Natural killer cell (primary cell): ENCODE measurements around the gene ATG3. TPM values are rescaled to one million over a fixed set of nuclear protein-coding genes. Genes with fewer than 3 reads are reported as not detected.

Source experiments
- ATAC-seq, 3 donors: fragments of 150-1000 bp in 2 of 3; fragments of 200-7000 bp in 1 of 3; cut with Tn5 transposase; 1 replicate in 1 of 3; 2 replicates in 2 of 3; pipeline ENCODE4 v1.10.0; 2021; ENCODE audit warnings: mild to moderate bottlenecking in 2 of 3, moderate library complexity in 2 of 3
- DNase-seq, 2 donors: peaks; one replicate each; pipeline versions ENCODE4 v3.0.0 to v3.0.0-alpha.2; 2013 to 2021; ENCODE audit warnings: mixed read lengths in 1 of 2
- H3K27ac ChIP-seq: one replicate; pipeline ENCODE4 v1.5.1; 2013; ENCODE audit warnings: mild to moderate bottlenecking, low read length
- H3K27me3 ChIP-seq: one replicate; pipeline ENCODE4 v1.6.1; 2013; ENCODE audit warnings: low read length; ENCODE audit not compliant: control insufficient read depth, insufficient read depth
- H3K36me3 ChIP-seq: one replicate; pipeline ENCODE4 v1.6.1; 2013; ENCODE audit warnings: low read length; ENCODE audit not compliant: control insufficient read depth, insufficient read depth
- H3K4me1 ChIP-seq: one replicate; pipeline ENCODE4 v1.6.1; 2013; ENCODE audit warnings: low read length; ENCODE audit not compliant: control insufficient read depth, insufficient read depth
- H3K4me3 ChIP-seq: one replicate; pipeline ENCODE4 v1.5.1; 2013; ENCODE audit warnings: low read length
- H3K9me3 ChIP-seq: one replicate; pipeline ENCODE4 v1.6.1; 2013; ENCODE audit warnings: low read length; ENCODE audit not compliant: control insufficient read depth, insufficient read depth
- H3K27ac Mint-ChIP-seq, 2 donors: one replicate each; pipeline ENCODE4 v1.8.0; 2022; ENCODE audit warnings: mild to moderate bottlenecking in 2 of 2, mixed read lengths in 2 of 2, moderate library complexity in 1 of 2
- H3K27me3 Mint-ChIP-seq, 2 donors: one replicate each; pipeline ENCODE4 v1.8.0; 2022; ENCODE audit warnings: low read depth in 2 of 2, mixed read lengths in 2 of 2
- H3K36me3 Mint-ChIP-seq: one replicate; pipeline ENCODE4 v1.8.0; 2022; ENCODE audit warnings: mixed read lengths
- H3K4me1 Mint-ChIP-seq, 2 donors: one replicate each; pipeline ENCODE4 v1.8.0; 2022; ENCODE audit warnings: mixed read lengths in 2 of 2
- H3K4me3 Mint-ChIP-seq: one replicate; pipeline ENCODE4 v1.8.0; 2022; ENCODE audit warnings: mild to moderate bottlenecking, moderate library complexity, mixed read lengths
- H3K9me3 Mint-ChIP-seq, 2 donors: one replicate each; pipeline ENCODE4 v1.8.0; 2022; ENCODE audit warnings: mixed read lengths in 2 of 2
- CTCF ChIP-seq: fragments of 200-600 bp; IDR thresholded peaks from one replicate; pipeline ENCODE4 v1.8.0; 2022; ENCODE audit warnings: antibody characterized with exemption
- WGBS: methylation state at CpG from one replicate; pipeline ENCODE4 v1.1.7; 2013; ENCODE audit warnings: missing lambda C conversion rate; ENCODE audit not compliant: insufficient coverage; 5-methylcytosine and 5-hydroxymethylcytosine counted together
- intact Hi-C: fragments of 100-400 bp; cut with micrococcal nuclease; formaldehyde crosslinking; loops from one replicate; pipeline ENCODE4 v1.14.2; 2022
- total RNA-seq, 4 donors: library from RNA; stranded (reverse); fragments of 120-200 nt in 1 of 4; gene quantifications; one replicate each; pipeline versions ENCODE4 v1.2.3 to v1.2.4, GENCODE V29; 2013 to 2022

ATG3 gene
- total RNA-seq, 3 donors from 2014 or later (not counting 1 experiment from before 2014, with no cell fraction given) = 49.4 to 53.6 (median 52.0) TPM

GRCh38 chr3:112587336-112587735 lies 25.6 kb upstream of the ATG3 start:
- Mint-ChIP-seq H3K4me3 (no peak overlapping the region), H3K4me1 (peaks cover 3 to 14% of the 10 kb centered on the region in 2 donors), H3K9me3 (no peaks in the 10 kb centered on the region), H3K36me3 (peaks cover 43% of the 10 kb centered on the region), H3K27ac (no peak overlapping the region), H3K27me3 (no peaks in the 10 kb centered on the region)
- Histone ChIP-seq H3K36me3 (peaks cover 43% of the 10 kb centered on the region), H3K27ac (no peak overlapping the region), H3K4me1 (no peaks in the 10 kb centered on the region), H3K4me3 (no peak overlapping the region), H3K9me3 (no peaks in the 10 kb centered on the region), H3K27me3 (no peaks in the 10 kb centered on the region)
- ATAC-seq (no peak), DNase-seq (no peak)
- intact Hi-C loops = no loop called here
- TF ChIP-seq CTCF = no peak
- WGBS = no CpG with 5 or more reads among the region's 1 CpG

DNA sequence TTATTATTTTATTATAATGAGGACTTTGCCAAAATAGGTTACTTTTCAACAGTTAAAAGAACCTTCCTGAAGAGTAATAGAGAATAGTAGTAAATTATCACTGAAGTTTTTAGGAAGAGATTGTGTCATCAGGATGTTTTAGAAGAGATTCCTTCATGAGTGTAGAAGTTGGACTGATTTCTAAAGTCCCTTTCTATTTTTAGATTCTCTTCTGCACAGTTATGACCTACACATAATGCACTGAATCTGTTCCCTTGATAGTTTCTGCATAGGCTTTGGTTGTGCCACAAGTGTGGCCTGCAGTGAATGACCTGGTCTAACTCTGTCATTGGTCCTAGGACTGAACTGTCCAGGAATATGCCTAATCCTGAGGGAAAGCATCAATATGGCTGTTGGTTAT lies 24.0 kb upstream of the ATG3 start:
- ATAC-seq (no peak), DNase-seq (no peak)
- Histone ChIP-seq H3K4me1 (no peaks in the 10 kb centered on the region), H3K27ac (no peak overlapping the region), H3K36me3 (peaks cover 55% of the 10 kb centered on the region), H3K4me3 (no peak overlapping the region), H3K27me3 (no peaks in the 10 kb centered on the region), H3K9me3 (no peaks in the 10 kb centered on the region)
- H3K9me3 Mint-ChIP-seq = no peaks in the 10 kb centered on the region
- intact Hi-C loops = no loop called here
- no peak overlapping the region for H3K4me3 Mint-ChIP-seq
- no peaks in the 10 kb centered on the region for H3K27me3 Mint-ChIP-seq
- H3K36me3 Mint-ChIP-seq = peaks cover 33% of the 10 kb centered on the region
- no peak for TF ChIP-seq CTCF
- H3K27ac Mint-ChIP-seq = no peak overlapping the region
- H3K4me1 Mint-ChIP-seq = peaks cover 0 to 4% of the 10 kb centered on the region in 2 donors

- Histone ChIP-seq H3K27me3 (no peaks in the 10 kb centered on the region), H3K9me3 (no peaks in the 10 kb centered on the region), H3K4me3 (no peak overlapping the region), H3K36me3 (peaks cover 54% of the 10 kb centered on the region), H3K27ac (no peak overlapping the region), H3K4me1 (no peaks in the 10 kb centered on the region)
- no peaks in the 10 kb centered on the region for H3K27me3 Mint-ChIP-seq
- WGBS = 73% methylated on average over 2 of the region's 3 CpGs
- peaks cover 30% of the 10 kb centered on the region for H3K36me3 Mint-ChIP-seq
- no peak for TF ChIP-seq CTCF
- H3K4me1 Mint-ChIP-seq = no peaks in the 10 kb centered on the region
- ATAC-seq (no peak), DNase-seq (no peak)
- no peaks in the 10 kb centered on the region for H3K9me3 Mint-ChIP-seq
- intact Hi-C loops = no loop called here
- H3K27ac Mint-ChIP-seq = no peak overlapping the region
- no peak overlapping the region for H3K4me3 Mint-ChIP-seq
Measured at GRCh38 chr3:112583105-112583504, 21.3 kb upstream of the ATG3 start.

GRCh38 chr3:112582244-112582874 lies 20.6 kb upstream of the ATG3 start:
- no peak overlapping the region for H3K27ac Mint-ChIP-seq
- no peak for ATAC-seq
- intact Hi-C loops = no loop called here
- Histone ChIP-seq H3K4me1 (no peaks in the 10 kb centered on the region), H3K9me3 (no peaks in the 10 kb centered on the region), H3K27ac (no peak overlapping the region), H3K4me3 (no peak overlapping the region), H3K27me3 (no peaks in the 10 kb centered on the region), H3K36me3 (peaks cover 53% of the 10 kb centered on the region)
- peak; percentile 54 for TF ChIP-seq CTCF
- H3K36me3 Mint-ChIP-seq = peaks cover 23% of the 10 kb centered on the region
- peak in 1 of 2 donors; percentile 61 for DNase-seq
- H3K4me1 Mint-ChIP-seq = no peaks in the 10 kb centered on the region
- no peaks in the 10 kb centered on the region for H3K9me3 Mint-ChIP-seq
- WGBS = 80% methylated on average over 2 of the region's 2 CpGs
- H3K27me3 Mint-ChIP-seq = no peaks in the 10 kb centered on the region
- H3K4me3 Mint-ChIP-seq = no peak overlapping the region
